ENCODE measurements around the gene SP6. TPM values are rescaled to one million over a fixed set of nuclear protein-coding genes. Genes with fewer than 3 reads are reported as not detected.

The SP6 gene
- total RNA-seq, 1 donor from 2014 or later, result 0.19 TPM

- intact Hi-C loops (cut with DNase I), result no loop called here
- DNase-seq (ENCODE audit: missing footprints), result no peak
- no peak for ATAC-seq
Measured at GRCh38 chr17:47806026-47806912, 44.7 kb downstream of the SP6 start.

- intact Hi-C loops (cut with DNase I), result no loop called here
- peak; percentile 15 for DNase-seq (ENCODE audit: missing footprints)
Measured at GRCh38 chr17:47804461-47804860, 46.5 kb downstream of the SP6 start.

GRCh38 chr17:47803751-47804150 is 47.2 kb downstream of the SP6 start:
- ATAC-seq (no peak), DNase-seq (ENCODE audit: missing footprints) (no peak)
- intact Hi-C loops (cut with DNase I), result no loop called here

More at GRCh38 chr17:47804461-47804860, 46.5 kb downstream of the SP6 start:
- no peak for ATAC-seq

GRCh38 chr17:47803201-47803600 is 47.8 kb downstream of the SP6 start:
- no peak for ATAC-seq
- intact Hi-C loops (cut with DNase I), result no loop called here
- peak; percentile 17 for DNase-seq (ENCODE audit: missing footprints)

GRCh38 chr17:47802341-47803022 is 48.5 kb downstream of the SP6 start:
- intact Hi-C loops (cut with DNase I), result no loop called here
- ATAC-seq, result peak; percentile 63
- DNase-seq (ENCODE audit: missing footprints), result peak; percentile 41

- intact Hi-C loops (cut with DNase I), result no loop called here
Measured at GRCh38 chr17:47801906-47802305, 49.1 kb downstream of the SP6 start.

GRCh38 chr17:47801176-47801765 is 49.7 kb downstream of the SP6 start:
- peak; percentile 11 for DNase-seq (ENCODE audit: missing footprints)
- no peak for ATAC-seq
- intact Hi-C loops (cut with DNase I), result no loop called here

More at GRCh38 chr17:47801906-47802305, 49.1 kb downstream of the SP6 start:
- no peak for ATAC-seq
- DNase-seq (ENCODE audit: missing footprints), result no peak

- ATAC-seq (no peak), DNase-seq (ENCODE audit: missing footprints) (peak; percentile 27)
- intact Hi-C loops (cut with DNase I), result no loop called here
Measured at GRCh38 chr17:47800686-47801085, 50.3 kb downstream of the SP6 start.

- DNase-seq (ENCODE audit: missing footprints), result no peak
- intact Hi-C loops (cut with DNase I), result no loop called here
- no peak for ATAC-seq
Measured at GRCh38 chr17:47797797-47798196, 53.2 kb downstream of the SP6 start.

Other genes with a start within 250 kb of the SP6 start
- gene KPNB1, start 201.2 kb downstream of the SP6 start, total RNA-seq, result 166 TPM
- gene TBKBP1, start 157.0 kb downstream of the SP6 start, total RNA-seq, result 14.2 TPM
- gene TBX21, start 117.9 kb downstream of the SP6 start, total RNA-seq, result 0.27 TPM
- 5.4 TPM for gene OSBPL7, start 29.4 kb downstream of the SP6 start, total RNA-seq
- gene MRPL10, start 19.6 kb downstream of the SP6 start, total RNA-seq, result 54.9 TPM
- 0.30 TPM for gene LRRC46, start 19.5 kb downstream of the SP6 start, total RNA-seq
- gene SCRN2, start 9.9 kb downstream of the SP6 start, total RNA-seq, result 27.0 TPM
- 11.7 TPM for gene SP2, start 45.1 kb upstream of the SP6 start, total RNA-seq
- gene PNPO, start 90.4 kb upstream of the SP6 start, total RNA-seq, result 27.8 TPM
- not detected for gene PRR15L, start 106.7 kb upstream of the SP6 start, total RNA-seq
- 50.0 TPM for gene CDK5RAP3, start 120.0 kb upstream of the SP6 start, total RNA-seq
- 52.9 TPM for gene COPZ2, start 186.6 kb upstream of the SP6 start, total RNA-seq
- 775 TPM for gene NFE2L1, start 197.2 kb upstream of the SP6 start, total RNA-seq